ENCODE measurements around the gene PHF20. TPM values are rescaled to one million over a fixed set of nuclear protein-coding genes. Genes with fewer than 3 reads are reported as not detected.

Gene PHF20
- total RNA-seq, 1 donor from 2014 or later = 40.1 TPM

DNA sequence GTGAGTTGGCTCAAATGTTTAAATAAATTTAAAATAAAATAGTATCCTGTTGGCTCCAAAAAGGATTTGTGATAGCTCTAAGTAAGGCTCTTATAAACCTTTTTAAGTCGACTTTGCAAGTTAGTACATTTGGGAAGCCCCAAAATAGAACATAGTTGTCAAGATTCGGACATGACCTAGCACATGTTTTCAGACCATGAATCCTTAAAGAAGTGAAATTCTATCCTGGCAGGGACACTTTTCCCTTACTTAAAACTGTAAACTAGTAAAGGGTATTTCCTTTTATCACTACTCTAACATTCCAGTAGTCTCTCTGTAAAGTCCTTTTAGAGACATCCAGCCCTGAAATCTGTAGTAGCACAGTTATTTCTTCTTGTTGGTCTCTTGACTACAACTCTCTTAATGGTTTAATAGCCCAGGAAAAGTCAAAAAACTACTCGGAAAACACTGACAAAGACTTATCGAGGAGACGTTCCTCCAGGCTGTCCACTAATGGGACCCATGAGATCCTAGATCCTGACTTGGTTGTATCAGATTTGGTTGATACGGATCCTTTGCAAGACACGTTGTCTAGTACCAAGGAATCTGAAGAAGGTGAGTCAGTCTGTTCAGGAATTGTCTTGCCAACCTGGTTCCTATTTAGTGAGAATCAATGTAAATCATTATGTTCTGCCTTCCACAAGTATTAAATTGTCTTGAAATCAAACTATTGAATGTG, 98.9 kb downstream of the PHF20 start:
- peaks cover 4% of the 10 kb centered on the region for H3K36me3 Mint-ChIP-seq (ENCODE audit: low read depth, unreplicated experiment)
- no peak overlapping the region for H2AFZ ChIP-seq (ENCODE audit: low read depth, low read length)
- peaks cover 26% of the 10 kb centered on the region for H3K4me1 Mint-ChIP-seq (ENCODE audit: low read depth, unreplicated experiment)
- peak overlapping the region; percentile 13 for H3K27ac Mint-ChIP-seq (ENCODE audit: unreplicated experiment)
- H3K36me3 ChIP-seq (ENCODE audit: insufficient read depth, low read length) = no peaks in the 10 kb centered on the region
- H3K79me2 ChIP-seq (ENCODE audit: insufficient read depth, low read length) = peaks cover 3% of the 10 kb centered on the region
- no peak for FAIRE-seq
- no peaks in the 10 kb centered on the region for H3K9me3 Mint-ChIP-seq (ENCODE audit: unreplicated experiment)
- peak overlapping the region; percentile 75 for H3K4me2 ChIP-seq (ENCODE audit: low read length)
- TF ChIP-seq CTCF (IDR thresholded peaks at IDR 0.05; ENCODE audit: insufficient read depth, low read depth, low read length) = no peak
- TF ChIP-seq EZH2 (IDR thresholded peaks at IDR 0.05; ENCODE audit: insufficient read depth, low read length) = no peak
- H4K20me1 ChIP-seq (ENCODE audit: insufficient read depth, low read length) = no peaks in the 10 kb centered on the region
- H3K9ac ChIP-seq (ENCODE audit: low read length) = peak overlapping the region; percentile 68
- peak overlapping the region; percentile 55 for H3K27ac ChIP-seq (ENCODE audit: low read depth, low read length)
- H3K4me1 ChIP-seq (ENCODE audit: insufficient read depth, low read length) = peaks cover 24% of the 10 kb centered on the region
- DNase-seq (ENCODE audit: low read depth) = peak; percentile 52
- no peaks in the 10 kb centered on the region for H3K27me3 Mint-ChIP-seq (ENCODE audit: low read depth, unreplicated experiment)
- peak overlapping the region; percentile 22 for H3K4me3 ChIP-seq (ENCODE audit: insufficient read depth, low read depth, low read length)
- H3K9me3 ChIP-seq (ENCODE audit: insufficient read depth, low read depth, low read length) = no peaks in the 10 kb centered on the region
- H3K27me3 ChIP-seq (ENCODE audit: insufficient read depth, low read length) = no peaks in the 10 kb centered on the region
- peak overlapping the region; percentile 9 for H3K4me3 Mint-ChIP-seq (ENCODE audit: unreplicated experiment)

DNA sequence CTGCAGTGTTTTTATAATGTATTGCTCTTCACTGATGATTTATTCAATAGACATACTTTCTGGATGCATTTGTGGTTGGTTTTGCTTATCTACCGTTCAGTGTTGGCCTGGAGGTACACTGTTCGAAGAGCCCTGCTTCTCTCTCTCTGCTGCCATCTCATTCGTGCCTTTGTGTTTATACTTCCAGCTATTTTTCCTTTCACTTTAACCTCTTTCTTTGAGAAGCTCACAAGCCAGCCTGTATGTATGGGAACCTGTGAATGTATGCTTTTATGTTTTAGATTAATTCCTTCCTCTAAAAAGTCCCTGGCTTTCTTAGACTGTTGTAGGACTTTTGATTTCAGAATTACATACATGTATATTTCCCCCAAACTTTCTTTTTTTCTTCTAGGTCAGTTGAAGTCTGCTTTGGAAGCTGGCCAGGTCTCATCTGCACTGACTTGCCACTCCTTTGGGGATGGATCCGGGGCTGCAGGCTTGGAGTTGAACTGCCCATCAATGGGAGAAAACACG, 99.5 kb downstream of the PHF20 start:
- Histone ChIP-seq H3K4me3 (ENCODE audit: insufficient read depth, low read depth, low read length) (peak overlapping the region; percentile 22), H3K79me2 (ENCODE audit: insufficient read depth, low read length) (peaks cover 3% of the 10 kb centered on the region), H3K4me2 (ENCODE audit: low read length) (peak overlapping the region; percentile 75), H3K27me3 (ENCODE audit: insufficient read depth, low read length) (no peaks in the 10 kb centered on the region), H3K27ac (ENCODE audit: low read depth, low read length) (peak overlapping the region; percentile 55), H3K36me3 (ENCODE audit: insufficient read depth, low read length) (no peaks in the 10 kb centered on the region), H3K4me1 (ENCODE audit: insufficient read depth, low read length) (peaks cover 30% of the 10 kb centered on the region), H4K20me1 (ENCODE audit: insufficient read depth, low read length) (no peaks in the 10 kb centered on the region), H3K9ac (ENCODE audit: low read length) (peak overlapping the region; percentile 68), H3K9me3 (ENCODE audit: insufficient read depth, low read depth, low read length) (no peaks in the 10 kb centered on the region), H2AFZ (ENCODE audit: low read depth, low read length) (no peak overlapping the region)
- FAIRE-seq (no peak), DNase-seq (ENCODE audit: low read depth) (peak; percentile 58)
- Mint-ChIP-seq H3K4me1 (ENCODE audit: low read depth, unreplicated experiment) (peaks cover 27% of the 10 kb centered on the region), H3K36me3 (ENCODE audit: low read depth, unreplicated experiment) (peaks cover 4% of the 10 kb centered on the region), H3K9me3 (ENCODE audit: unreplicated experiment) (no peaks in the 10 kb centered on the region), H3K27me3 (ENCODE audit: low read depth, unreplicated experiment) (no peaks in the 10 kb centered on the region), H3K27ac (ENCODE audit: unreplicated experiment) (peak overlapping the region; percentile 13), H3K4me3 (ENCODE audit: unreplicated experiment) (peak overlapping the region; percentile 9)
- TF ChIP-seq CTCF (IDR thresholded peaks at IDR 0.05; ENCODE audit: insufficient read depth, low read depth, low read length) (no peak), EZH2 (IDR thresholded peaks at IDR 0.05; ENCODE audit: insufficient read depth, low read length) (no peak)

- Histone ChIP-seq H2AFZ (ENCODE audit: low read depth, low read length) (no peak overlapping the region), H3K36me3 (ENCODE audit: insufficient read depth, low read length) (peaks cover 3% of the 10 kb centered on the region), H3K9ac (ENCODE audit: low read length) (peak overlapping the region; percentile 77), H3K4me3 (ENCODE audit: insufficient read depth, low read depth, low read length) (peak overlapping the region; percentile 9), H3K4me1 (ENCODE audit: insufficient read depth, low read length) (peaks cover 27% of the 10 kb centered on the region), H3K79me2 (ENCODE audit: insufficient read depth, low read length) (peaks cover 5% of the 10 kb centered on the region), H3K4me2 (ENCODE audit: low read length) (peak overlapping the region; percentile 79), H3K9me3 (ENCODE audit: insufficient read depth, low read depth, low read length) (no peaks in the 10 kb centered on the region), H3K27me3 (ENCODE audit: insufficient read depth, low read length) (no peaks in the 10 kb centered on the region), H4K20me1 (ENCODE audit: insufficient read depth, low read length) (no peaks in the 10 kb centered on the region), H3K27ac (ENCODE audit: low read depth, low read length) (peak overlapping the region; percentile 92)
- FAIRE-seq (no peak), DNase-seq (ENCODE audit: low read depth) (no peak)
- Mint-ChIP-seq H3K4me3 (ENCODE audit: unreplicated experiment) (no peak overlapping the region), H3K27ac (ENCODE audit: unreplicated experiment) (peak overlapping the region; percentile 90), H3K9me3 (ENCODE audit: unreplicated experiment) (peaks cover 1% of the 10 kb centered on the region), H3K36me3 (ENCODE audit: low read depth, unreplicated experiment) (peaks cover 2% of the 10 kb centered on the region), H3K27me3 (ENCODE audit: low read depth, unreplicated experiment) (no peaks in the 10 kb centered on the region), H3K4me1 (ENCODE audit: low read depth, unreplicated experiment) (peaks cover 16% of the 10 kb centered on the region)
- TF ChIP-seq EZH2 (IDR thresholded peaks at IDR 0.05; ENCODE audit: insufficient read depth, low read length) = no peak
- no peak for TF ChIP-seq CTCF (IDR thresholded peaks at IDR 0.05; ENCODE audit: insufficient read depth, low read depth, low read length)
Observed at GRCh38 chr20:35876033-35876320, 104.2 kb downstream of the PHF20 start.

Measured in astrocyte (in vitro differentiated cells and primary cell).